ENCODE measurements around the gene CATSPERE.

The CATSPERE gene

GRCh38 chr1:244614113-244614836 is 153.2 kb downstream of the CATSPERE start:
- no peaks in the 10 kb centered on the region for H3K4me1 Mint-ChIP-seq (ENCODE audit: low read depth)
- H3K9me3 Mint-ChIP-seq (ENCODE audit: low read depth): no peaks in the 10 kb centered on the region
- H3K27me3 Mint-ChIP-seq: no peaks in the 10 kb centered on the region
- H3K27ac Mint-ChIP-seq: no peak overlapping the region
- no peak overlapping the region for H3K4me3 Mint-ChIP-seq
- peaks cover 6% of the 10 kb centered on the region for H3K36me3 Mint-ChIP-seq

- Mint-ChIP-seq H3K27ac (no peak overlapping the region), H3K4me1 (ENCODE audit: low read depth) (no peaks in the 10 kb centered on the region), H3K4me3 (no peak overlapping the region), H3K9me3 (ENCODE audit: low read depth) (no peaks in the 10 kb centered on the region), H3K27me3 (no peaks in the 10 kb centered on the region), H3K36me3 (peaks cover 6% of the 10 kb centered on the region)
These were observed 153.8 kb downstream of the CATSPERE start for GRCh38 chr1:244614879-244615278.

- H3K4me1 Mint-ChIP-seq (ENCODE audit: low read depth): no peaks in the 10 kb centered on the region
- H3K9me3 Mint-ChIP-seq (ENCODE audit: low read depth): no peaks in the 10 kb centered on the region
- H3K4me3 Mint-ChIP-seq: no peak overlapping the region
- H3K27me3 Mint-ChIP-seq: no peaks in the 10 kb centered on the region
- peaks cover 6% of the 10 kb centered on the region for H3K36me3 Mint-ChIP-seq
- H3K27ac Mint-ChIP-seq: no peak overlapping the region
These were observed 154.2 kb downstream of the CATSPERE start for GRCh38 chr1:244615301-244615700.

GRCh38 chr1:244626709-244627108 is 165.6 kb downstream of the CATSPERE start:
- no peak overlapping the region for H3K27ac Mint-ChIP-seq
- H3K36me3 Mint-ChIP-seq: peaks cover 4% of the 10 kb centered on the region
- no peak overlapping the region for H3K4me3 Mint-ChIP-seq
- peaks cover 5% of the 10 kb centered on the region for H3K9me3 Mint-ChIP-seq (ENCODE audit: low read depth)
- no peaks in the 10 kb centered on the region for H3K4me1 Mint-ChIP-seq (ENCODE audit: low read depth)
- H3K27me3 Mint-ChIP-seq: peaks cover 3% of the 10 kb centered on the region

GRCh38 chr1:244628789-244629188 is 167.7 kb downstream of the CATSPERE start:
- Mint-ChIP-seq H3K4me3 (no peak overlapping the region), H3K9me3 (ENCODE audit: low read depth) (peaks cover 5% of the 10 kb centered on the region), H3K27ac (no peak overlapping the region), H3K36me3 (peaks cover 4% of the 10 kb centered on the region), H3K27me3 (peaks cover 3% of the 10 kb centered on the region), H3K4me1 (ENCODE audit: low read depth) (no peaks in the 10 kb centered on the region)

- peaks cover 4% of the 10 kb centered on the region for H3K36me3 Mint-ChIP-seq
- peaks cover 1% of the 10 kb centered on the region for H3K27me3 Mint-ChIP-seq
- H3K4me3 Mint-ChIP-seq: no peak overlapping the region
- H3K4me1 Mint-ChIP-seq (ENCODE audit: low read depth): no peaks in the 10 kb centered on the region
- H3K27ac Mint-ChIP-seq: no peak overlapping the region
- peaks cover 5% of the 10 kb centered on the region for H3K9me3 Mint-ChIP-seq (ENCODE audit: low read depth)
These were observed 172.1 kb downstream of the CATSPERE start for GRCh38 chr1:244633140-244633539.

GRCh38 chr1:244634546-244634945 is 173.5 kb downstream of the CATSPERE start:
- no peak overlapping the region for H3K27ac Mint-ChIP-seq
- no peaks in the 10 kb centered on the region for H3K4me1 Mint-ChIP-seq (ENCODE audit: low read depth)
- H3K27me3 Mint-ChIP-seq: no peaks in the 10 kb centered on the region
- no peak overlapping the region for H3K4me3 Mint-ChIP-seq
- peaks cover 5% of the 10 kb centered on the region for H3K9me3 Mint-ChIP-seq (ENCODE audit: low read depth)
- H3K36me3 Mint-ChIP-seq: peaks cover 4% of the 10 kb centered on the region

- Mint-ChIP-seq H3K4me1 (ENCODE audit: low read depth) (no peaks in the 10 kb centered on the region), H3K4me3 (no peak overlapping the region), H3K9me3 (ENCODE audit: low read depth) (no peaks in the 10 kb centered on the region), H3K27ac (no peak overlapping the region), H3K36me3 (no peaks in the 10 kb centered on the region), H3K27me3 (no peaks in the 10 kb centered on the region)
These were observed 175.6 kb downstream of the CATSPERE start for GRCh38 chr1:244636488-244637259.

GRCh38 chr1:244639561-244639960 is 178.5 kb downstream of the CATSPERE start:
- H3K36me3 Mint-ChIP-seq: no peaks in the 10 kb centered on the region
- H3K4me3 Mint-ChIP-seq: no peak overlapping the region
- no peaks in the 10 kb centered on the region for H3K4me1 Mint-ChIP-seq (ENCODE audit: low read depth)
- no peaks in the 10 kb centered on the region for H3K9me3 Mint-ChIP-seq (ENCODE audit: low read depth)
- H3K27me3 Mint-ChIP-seq: no peaks in the 10 kb centered on the region
- H3K27ac Mint-ChIP-seq: no peak overlapping the region

GRCh38 chr1:244640917-244641316 is 179.8 kb downstream of the CATSPERE start:
- H3K9me3 Mint-ChIP-seq (ENCODE audit: low read depth): no peaks in the 10 kb centered on the region
- no peaks in the 10 kb centered on the region for H3K4me1 Mint-ChIP-seq (ENCODE audit: low read depth)
- no peaks in the 10 kb centered on the region for H3K36me3 Mint-ChIP-seq
- no peak overlapping the region for H3K4me3 Mint-ChIP-seq
- no peaks in the 10 kb centered on the region for H3K27me3 Mint-ChIP-seq
- no peak overlapping the region for H3K27ac Mint-ChIP-seq

GRCh38 chr1:244642526-244642925 is 181.5 kb downstream of the CATSPERE start:
- H3K4me1 Mint-ChIP-seq (ENCODE audit: low read depth): no peaks in the 10 kb centered on the region
- no peak overlapping the region for H3K27ac Mint-ChIP-seq
- H3K4me3 Mint-ChIP-seq: no peak overlapping the region
- no peaks in the 10 kb centered on the region for H3K9me3 Mint-ChIP-seq (ENCODE audit: low read depth)
- peaks cover 1% of the 10 kb centered on the region for H3K27me3 Mint-ChIP-seq
- no peaks in the 10 kb centered on the region for H3K36me3 Mint-ChIP-seq

- no peaks in the 10 kb centered on the region for H3K9me3 Mint-ChIP-seq (ENCODE audit: low read depth)
These were observed 181.9 kb downstream of the CATSPERE start for GRCh38 chr1:244642988-244643387.

GRCh38 chr1:244645414-244645813 is 184.3 kb downstream of the CATSPERE start:
- H3K27ac Mint-ChIP-seq: no peak overlapping the region
- H3K9me3 Mint-ChIP-seq (ENCODE audit: low read depth): no peaks in the 10 kb centered on the region
- no peaks in the 10 kb centered on the region for H3K36me3 Mint-ChIP-seq
- no peaks in the 10 kb centered on the region for H3K4me1 Mint-ChIP-seq (ENCODE audit: low read depth)
- H3K4me3 Mint-ChIP-seq: no peak overlapping the region
- H3K27me3 Mint-ChIP-seq: peaks cover 1% of the 10 kb centered on the region

More at GRCh38 chr1:244642988-244643387, 181.9 kb downstream of the CATSPERE start:
- Mint-ChIP-seq H3K4me3 (no peak overlapping the region), H3K27me3 (peaks cover 1% of the 10 kb centered on the region), H3K4me1 (ENCODE audit: low read depth) (no peaks in the 10 kb centered on the region), H3K27ac (no peak overlapping the region), H3K36me3 (no peaks in the 10 kb centered on the region)

- Mint-ChIP-seq H3K27me3 (peaks cover 1% of the 10 kb centered on the region), H3K4me1 (ENCODE audit: low read depth) (no peaks in the 10 kb centered on the region), H3K9me3 (ENCODE audit: low read depth) (no peaks in the 10 kb centered on the region), H3K36me3 (no peaks in the 10 kb centered on the region), H3K27ac (no peak overlapping the region), H3K4me3 (no peak overlapping the region)
These were observed 184.8 kb downstream of the CATSPERE start for GRCh38 chr1:244645890-244646289.

GRCh38 chr1:244647819-244648218 is 186.7 kb downstream of the CATSPERE start:
- H3K4me1 Mint-ChIP-seq (ENCODE audit: low read depth): peaks cover 9% of the 10 kb centered on the region
- H3K36me3 Mint-ChIP-seq: no peaks in the 10 kb centered on the region
- H3K27ac Mint-ChIP-seq: no peak overlapping the region
- no peaks in the 10 kb centered on the region for H3K9me3 Mint-ChIP-seq (ENCODE audit: low read depth)
- H3K27me3 Mint-ChIP-seq: peaks cover 1% of the 10 kb centered on the region
- H3K4me3 Mint-ChIP-seq: no peak overlapping the region

Data from activated naive CD8-positive, alpha-beta T cell (primary cell).